ENCODE results near the gene ID2. TPM values are rescaled to one million over a fixed set of nuclear protein-coding genes. Genes with fewer than 3 reads are reported as not detected.

ID2 gene
- polyA plus RNA-seq, 1 donor, result 449 TPM

DNA sequence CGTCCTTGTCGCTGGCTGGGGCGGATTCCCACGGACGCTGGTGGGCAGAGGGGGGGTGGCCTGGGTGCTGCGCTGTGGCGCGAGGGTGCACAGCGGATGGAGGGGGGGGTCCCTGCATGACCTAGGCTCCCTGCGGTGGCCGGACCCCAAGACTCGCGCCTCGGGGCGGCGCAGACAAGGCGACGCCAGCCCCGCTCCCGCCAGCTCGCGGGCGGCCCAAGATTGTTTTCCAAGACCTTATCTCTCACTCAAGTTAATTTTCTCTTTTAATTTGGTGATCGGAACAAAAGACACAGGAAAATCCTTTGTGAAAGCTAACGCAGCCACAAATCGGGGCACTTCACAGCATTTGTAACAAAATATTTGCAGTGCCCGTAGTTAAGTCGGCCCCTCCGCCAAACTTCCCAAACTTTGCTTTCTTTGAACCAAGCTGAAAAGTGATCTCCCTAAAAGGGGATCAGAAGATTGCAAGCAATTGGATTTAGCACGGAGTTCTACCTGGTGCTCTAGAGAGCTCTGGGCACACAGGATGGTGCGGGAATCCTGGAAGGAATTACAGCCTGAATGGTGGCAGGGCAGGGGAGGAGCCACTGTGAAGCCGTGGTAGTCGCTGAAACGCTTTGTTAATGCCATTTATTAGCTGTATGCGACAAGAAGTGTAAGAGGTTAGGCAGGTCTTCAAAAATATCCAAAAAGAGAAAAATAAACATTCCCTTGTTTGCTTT is 4.8 kb upstream of the ID2 start:
- H3K4me3 ChIP-seq (ENCODE audit: low read length), result peak overlapping the region; percentile 58
- WGBS (ENCODE audit: insufficient coverage, low lambda C conversion rate), result 10% methylated on average over 2 of the region's 35 CpGs

DNA sequence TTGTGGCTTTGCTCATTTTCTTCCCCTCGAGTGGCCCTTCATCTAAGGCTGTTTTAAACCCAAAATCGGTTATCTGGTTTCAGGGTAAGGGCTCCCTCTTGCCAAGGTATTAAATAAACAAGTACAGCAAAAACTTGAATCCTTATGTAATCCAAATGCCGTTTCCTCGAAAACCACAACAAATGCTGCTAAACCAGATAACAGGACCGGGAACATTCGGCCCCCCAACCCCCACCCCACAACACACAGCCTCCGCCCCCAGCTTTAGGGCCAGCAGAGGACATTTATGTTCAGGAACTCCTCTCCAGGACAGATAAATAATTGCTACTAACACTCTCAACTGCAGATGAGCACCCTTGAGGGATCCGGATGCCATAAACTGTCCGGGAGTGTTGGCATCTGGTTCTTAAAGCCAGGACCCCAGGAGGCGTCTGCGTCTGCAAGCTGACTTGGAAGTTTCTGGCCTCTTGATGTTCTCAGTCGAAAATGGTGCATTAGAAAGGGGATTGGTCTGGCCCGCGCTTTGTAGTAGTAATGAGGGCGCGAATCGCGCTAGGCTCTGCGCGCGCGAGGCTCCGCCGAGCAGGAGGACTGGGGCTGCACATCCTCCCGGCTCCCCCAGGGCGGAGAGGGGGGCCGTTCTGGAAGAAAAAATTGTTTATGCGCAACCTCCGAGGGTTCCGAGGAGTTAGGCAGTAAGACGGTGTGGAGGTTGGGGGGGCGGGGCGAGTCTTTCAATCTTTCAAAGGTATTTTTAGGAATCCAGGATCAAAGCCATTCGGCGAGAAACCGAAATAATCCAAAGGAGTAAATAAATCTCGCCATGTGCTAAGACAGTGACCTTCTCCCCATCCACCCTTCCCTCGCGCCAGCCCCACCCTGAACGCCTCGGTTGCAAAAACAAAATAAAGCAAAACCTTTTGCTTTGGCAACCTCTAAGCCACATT is 3.9 kb upstream of the ID2 start:
- Histone ChIP-seq H3K36me3 (ENCODE audit: control insufficient read depth, insufficient read depth, low read length) (peaks cover 3% of the 10 kb centered on the region), H3K4me1 (ENCODE audit: control insufficient read depth, insufficient read depth, low read length) (peaks cover 11% of the 10 kb centered on the region), H3K4me3 (ENCODE audit: low read length) (peak overlapping the region; percentile 58), H3K27me3 (ENCODE audit: control insufficient read depth, insufficient read depth, low read length) (no peaks in the 10 kb centered on the region), H3K9me3 (ENCODE audit: control insufficient read depth, low read depth, low read length) (peaks cover 16% of the 10 kb centered on the region), H3K27ac (ENCODE audit: low read length) (peak overlapping the region; percentile 95)
- peak; percentile 77 to 81 for DNase-seq
- 3% methylated on average over 6 of the region's 41 CpGs for WGBS (ENCODE audit: insufficient coverage, low lambda C conversion rate)

More for the DNA sequence above, 4.8 kb upstream of the ID2 start:
- DNase-seq, result peak; percentile 17 to 61
- peaks cover 16% of the 10 kb centered on the region for H3K9me3 ChIP-seq (ENCODE audit: control insufficient read depth, low read depth, low read length)
- H3K36me3 ChIP-seq (ENCODE audit: control insufficient read depth, insufficient read depth, low read length), result no peaks in the 10 kb centered on the region
- H3K4me1 ChIP-seq (ENCODE audit: control insufficient read depth, insufficient read depth, low read length), result peaks cover 11% of the 10 kb centered on the region
- H3K27me3 ChIP-seq (ENCODE audit: control insufficient read depth, insufficient read depth, low read length), result no peaks in the 10 kb centered on the region
- peak overlapping the region; percentile 95 for H3K27ac ChIP-seq (ENCODE audit: low read length)

DNA sequence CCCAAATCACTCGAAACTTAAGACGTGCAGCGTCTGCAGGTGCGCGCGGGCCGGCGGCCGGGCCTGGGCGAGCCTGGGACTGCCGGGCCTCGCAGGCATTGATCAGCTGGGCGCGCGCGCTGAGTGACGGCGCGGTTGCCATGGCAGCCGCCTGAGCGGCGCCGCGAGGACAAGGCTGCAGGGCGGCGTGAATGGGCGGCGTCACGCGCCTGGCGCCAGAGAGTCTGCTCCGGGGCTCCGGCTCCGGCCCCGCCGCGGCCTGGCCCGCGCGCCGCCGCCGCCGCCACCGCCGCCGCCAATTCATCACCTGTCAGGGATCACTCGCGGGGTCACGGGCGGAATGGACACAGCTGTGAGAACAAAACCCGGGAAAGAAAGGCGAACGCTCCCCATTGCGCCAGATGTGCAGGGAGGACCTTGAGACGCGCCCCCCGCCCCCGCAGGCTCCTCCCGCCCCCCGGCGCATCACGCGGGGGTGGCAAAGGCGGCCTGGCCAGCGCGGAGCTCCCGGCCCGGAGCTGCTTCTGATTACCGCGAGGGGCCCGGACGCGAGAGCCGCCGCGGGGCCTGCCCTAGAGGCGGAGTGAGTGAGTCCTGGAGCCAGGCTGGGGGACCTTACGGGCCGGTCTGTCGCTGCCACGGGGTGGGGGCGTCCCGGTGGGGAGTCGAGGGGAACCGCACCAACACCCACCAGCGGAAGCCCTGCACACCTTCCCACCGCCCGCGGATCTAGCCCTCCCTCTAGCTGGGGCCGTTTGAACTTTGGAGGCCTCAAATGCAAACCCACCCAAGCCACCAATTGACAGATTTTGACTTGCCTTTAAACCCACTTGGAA is 2.9 kb upstream of the ID2 start:
- Histone ChIP-seq H3K9me3 (ENCODE audit: control insufficient read depth, low read depth, low read length) (peaks cover 16% of the 10 kb centered on the region), H3K4me1 (ENCODE audit: control insufficient read depth, insufficient read depth, low read length) (peaks cover 11% of the 10 kb centered on the region), H3K36me3 (ENCODE audit: control insufficient read depth, insufficient read depth, low read length) (peaks cover 8% of the 10 kb centered on the region), H3K27ac (ENCODE audit: low read length) (peak overlapping the region; percentile 99), H3K4me3 (ENCODE audit: low read length) (peak overlapping the region; percentile 77), H3K27me3 (ENCODE audit: control insufficient read depth, insufficient read depth, low read length) (no peaks in the 10 kb centered on the region)
- DNase-seq, result peak; percentile 96 to 98
- no CpG with 5 or more reads among the region's 91 CpGs for WGBS (ENCODE audit: insufficient coverage, low lambda C conversion rate)

DNA sequence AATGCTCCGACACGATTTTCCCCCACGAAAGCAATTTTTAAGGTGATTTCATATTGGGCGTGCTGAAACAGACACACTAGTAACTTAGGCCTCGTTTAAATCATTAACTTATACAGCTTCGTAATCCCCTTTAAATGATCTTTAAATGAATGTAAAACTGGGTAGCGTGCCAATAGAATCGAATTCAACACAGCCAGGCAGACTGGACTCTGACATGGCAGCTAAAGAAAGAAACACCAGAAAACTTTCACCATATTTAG is 2.4 kb upstream of the ID2 start:
- DNase-seq, result no peak
- H3K9me3 ChIP-seq (ENCODE audit: control insufficient read depth, low read depth, low read length), result peaks cover 13% of the 10 kb centered on the region
- no peaks in the 10 kb centered on the region for H3K27me3 ChIP-seq (ENCODE audit: control insufficient read depth, insufficient read depth, low read length)
- peak overlapping the region; percentile 77 for H3K4me3 ChIP-seq (ENCODE audit: low read length)
- H3K36me3 ChIP-seq (ENCODE audit: control insufficient read depth, insufficient read depth, low read length), result peaks cover 10% of the 10 kb centered on the region
- WGBS (ENCODE audit: insufficient coverage, low lambda C conversion rate), result 5% methylated on average over 4 of the region's 8 CpGs
- peaks cover 11% of the 10 kb centered on the region for H3K4me1 ChIP-seq (ENCODE audit: control insufficient read depth, insufficient read depth, low read length)
- peak overlapping the region; percentile 99 for H3K27ac ChIP-seq (ENCODE audit: low read length)

DNA sequence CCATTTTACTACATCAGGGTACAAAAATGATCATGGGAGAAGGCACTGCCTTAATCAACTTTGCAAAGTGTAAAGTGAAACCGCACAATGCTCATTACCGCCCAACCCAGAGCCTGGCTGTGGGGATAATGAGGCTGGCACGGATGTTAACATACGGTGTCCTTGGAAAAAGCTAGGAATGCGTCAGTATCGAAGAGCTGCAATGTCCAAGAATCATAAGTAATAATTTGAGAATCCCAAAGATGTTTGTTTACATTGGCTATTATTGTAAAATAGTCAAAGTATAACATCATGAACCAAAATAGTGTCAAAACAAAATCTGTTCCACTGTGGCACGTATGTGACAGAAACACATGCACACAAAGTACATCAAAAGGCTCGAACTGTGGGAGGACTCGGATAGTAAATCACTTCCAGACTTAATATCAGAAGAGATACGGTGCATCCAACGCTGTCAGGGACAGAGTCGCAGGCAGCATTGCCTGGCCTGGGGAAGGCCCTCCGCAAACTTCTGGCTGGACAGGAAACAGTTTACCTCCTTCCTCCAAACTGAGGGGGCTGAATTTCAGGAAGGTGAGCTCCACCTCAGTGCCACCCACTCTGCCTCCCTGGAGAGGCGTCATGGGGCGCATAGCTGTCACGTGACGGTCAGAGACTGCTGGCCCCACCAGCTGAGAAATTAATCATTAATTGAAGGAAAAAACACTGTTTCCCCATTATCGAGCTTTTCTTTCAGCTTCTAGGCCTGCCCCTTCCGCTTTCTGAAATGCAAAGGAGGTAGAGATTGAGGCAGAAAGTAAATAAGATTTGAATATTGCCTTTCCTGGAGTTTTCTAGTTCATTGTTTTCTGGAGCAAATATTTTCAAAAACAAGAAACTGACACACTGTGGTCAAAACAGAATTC is 1.8 kb upstream of the ID2 start:
- Histone ChIP-seq H3K4me3 (ENCODE audit: low read length) (peak overlapping the region; percentile 77), H3K9me3 (ENCODE audit: control insufficient read depth, low read depth, low read length) (peaks cover 7% of the 10 kb centered on the region), H3K36me3 (ENCODE audit: control insufficient read depth, insufficient read depth, low read length) (peaks cover 11% of the 10 kb centered on the region), H3K27me3 (ENCODE audit: control insufficient read depth, insufficient read depth, low read length) (no peaks in the 10 kb centered on the region), H3K4me1 (ENCODE audit: control insufficient read depth, insufficient read depth, low read length) (peaks cover 11% of the 10 kb centered on the region), H3K27ac (ENCODE audit: low read length) (peak overlapping the region; percentile 99)
- 20% methylated on average over 2 of the region's 19 CpGs for WGBS (ENCODE audit: insufficient coverage, low lambda C conversion rate)
- peak; percentile 92 to 97 for DNase-seq

DNA sequence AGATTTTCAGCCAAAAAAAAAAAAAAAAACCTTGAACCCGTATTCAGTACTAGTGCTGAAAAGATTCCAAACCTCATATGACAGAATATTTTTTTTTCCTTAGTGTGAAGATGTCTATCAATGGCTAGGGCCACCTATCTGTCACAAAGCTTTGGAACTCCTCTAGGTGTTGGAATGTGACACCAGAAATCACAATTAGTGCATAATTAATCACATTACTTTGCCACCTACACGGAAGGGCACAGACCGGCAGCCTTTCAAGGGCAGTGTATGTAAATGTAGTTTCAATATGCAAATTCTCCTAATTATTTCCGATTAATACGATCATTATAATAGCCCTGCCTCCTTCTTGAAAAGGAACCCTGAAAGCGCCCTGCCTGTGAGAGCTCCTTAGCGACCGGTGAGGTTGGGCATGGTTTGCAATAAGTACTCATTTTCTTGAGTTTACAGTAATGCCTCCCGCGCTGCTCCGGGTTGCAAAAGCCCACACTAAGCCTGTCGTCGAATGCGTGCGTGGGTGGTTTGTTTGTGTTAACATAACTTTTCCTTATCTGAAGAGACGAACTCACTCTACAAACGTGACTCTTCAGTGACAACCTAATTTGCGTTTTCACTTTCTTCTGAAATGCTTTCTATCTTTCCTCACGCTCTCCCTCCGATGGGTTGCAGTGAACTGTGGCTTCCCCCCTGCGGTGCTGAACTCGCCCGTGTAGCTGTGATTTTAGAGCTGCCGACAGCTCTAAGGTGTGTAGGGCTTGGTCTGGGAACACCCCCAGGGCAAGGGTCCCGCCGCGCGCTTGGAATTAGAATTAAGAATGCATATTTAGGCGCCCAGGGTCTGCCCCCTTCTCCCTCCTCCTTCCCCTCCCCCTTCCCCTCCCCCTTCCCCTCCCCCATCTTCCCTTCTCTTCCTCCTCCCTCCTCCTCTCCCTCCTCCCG is 765 bp upstream of the ID2 start:
- Histone ChIP-seq H3K4me3 (ENCODE audit: low read length) (peak overlapping the region; percentile 50), H3K36me3 (ENCODE audit: control insufficient read depth, insufficient read depth, low read length) (peaks cover 11% of the 10 kb centered on the region), H3K27me3 (ENCODE audit: control insufficient read depth, insufficient read depth, low read length) (no peaks in the 10 kb centered on the region), H3K27ac (ENCODE audit: low read length) (peak overlapping the region; percentile 99), H3K4me1 (ENCODE audit: control insufficient read depth, insufficient read depth, low read length) (peaks cover 10% of the 10 kb centered on the region), H3K9me3 (ENCODE audit: control insufficient read depth, low read depth, low read length) (peaks cover 5% of the 10 kb centered on the region)
- peak; percentile 60 to 86 for DNase-seq
- no CpG with 5 or more reads among the region's 30 CpGs for WGBS (ENCODE audit: insufficient coverage, low lambda C conversion rate)

DNA sequence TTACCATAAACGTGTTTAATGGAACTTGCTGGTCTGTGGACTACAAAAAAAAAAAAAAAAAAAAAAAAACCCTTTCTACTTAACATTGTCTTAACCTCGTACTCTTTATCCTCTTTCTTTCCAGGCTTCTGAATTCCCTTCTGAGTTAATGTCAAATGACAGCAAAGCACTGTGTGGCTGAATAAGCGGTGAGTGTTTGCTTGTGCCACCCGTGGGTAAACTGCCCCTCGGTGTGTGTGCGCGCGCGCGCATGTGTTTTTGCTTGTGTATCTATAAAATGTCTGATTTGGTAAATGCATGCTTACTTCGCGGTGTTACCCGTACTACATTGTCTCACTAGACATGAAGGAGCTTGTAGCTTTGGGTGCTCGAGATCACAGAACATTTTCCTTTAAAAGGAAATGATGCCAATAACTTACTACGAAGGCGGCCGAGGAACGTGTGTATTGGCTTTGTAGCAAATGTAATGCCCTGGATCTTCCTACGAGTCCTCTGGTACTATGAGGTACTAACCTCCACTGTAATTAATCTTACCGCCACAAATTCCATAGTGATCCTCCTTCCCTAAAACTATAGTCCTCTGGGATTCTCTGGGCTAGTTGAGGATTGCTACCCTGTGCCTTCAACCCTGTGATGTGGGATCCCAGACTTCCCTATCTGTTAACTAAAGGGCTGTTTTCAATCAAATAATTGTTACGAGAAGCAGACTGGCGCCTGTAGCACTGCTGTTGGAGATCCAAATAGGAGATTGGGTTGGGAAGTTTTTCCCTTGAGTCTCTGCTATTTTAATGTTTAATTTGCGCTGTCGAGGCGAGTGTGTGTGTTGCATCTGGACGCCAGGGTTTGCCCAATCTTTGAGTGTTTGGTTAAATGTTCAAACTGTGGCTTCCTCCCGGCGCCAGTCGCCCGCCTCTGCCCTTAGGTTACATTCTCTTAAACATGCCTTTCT is 1.1 kb downstream of the ID2 start:
- Histone ChIP-seq H3K4me1 (ENCODE audit: control insufficient read depth, insufficient read depth, low read length) (no peaks in the 10 kb centered on the region), H3K9me3 (ENCODE audit: control insufficient read depth, low read depth, low read length) (no peaks in the 10 kb centered on the region), H3K27ac (ENCODE audit: low read length) (peak overlapping the region; percentile 98), H3K36me3 (ENCODE audit: control insufficient read depth, insufficient read depth, low read length) (peaks cover 11% of the 10 kb centered on the region), H3K27me3 (ENCODE audit: control insufficient read depth, insufficient read depth, low read length) (no peaks in the 10 kb centered on the region), H3K4me3 (ENCODE audit: low read length) (peak overlapping the region; percentile 96)
- 6% methylated on average over 2 of the region's 30 CpGs for WGBS (ENCODE audit: insufficient coverage, low lambda C conversion rate)
- peak; percentile 19 to 62 for DNase-seq

DNA sequence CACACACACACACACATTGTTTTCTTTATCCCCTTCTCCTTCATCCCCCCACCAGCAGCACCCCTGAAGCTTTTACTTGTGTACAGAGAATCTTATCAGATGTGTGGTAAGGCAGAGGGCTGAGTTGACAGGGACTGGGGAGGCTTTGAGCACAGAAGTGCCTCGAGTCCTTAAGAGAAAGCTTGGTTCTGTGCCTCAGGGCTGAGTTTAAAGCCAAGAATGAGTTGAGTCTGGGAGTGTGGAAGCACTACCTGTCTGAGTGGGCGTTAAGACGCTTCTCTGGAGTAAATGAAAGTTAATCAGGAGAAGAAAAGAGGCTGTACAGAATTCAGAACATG is 2.7 kb downstream of the ID2 start:
- Histone ChIP-seq H3K36me3 (ENCODE audit: control insufficient read depth, insufficient read depth, low read length) (peaks cover 11% of the 10 kb centered on the region), H3K4me1 (ENCODE audit: control insufficient read depth, insufficient read depth, low read length) (no peaks in the 10 kb centered on the region), H3K4me3 (ENCODE audit: low read length) (peak overlapping the region; percentile 96), H3K27me3 (ENCODE audit: control insufficient read depth, insufficient read depth, low read length) (no peaks in the 10 kb centered on the region), H3K9me3 (ENCODE audit: control insufficient read depth, low read depth, low read length) (no peaks in the 10 kb centered on the region), H3K27ac (ENCODE audit: low read length) (peak overlapping the region; percentile 98)
- WGBS (ENCODE audit: insufficient coverage, low lambda C conversion rate), result 0% methylated on average over 1 of the region's 3 CpGs
- DNase-seq, result peak in 1 of 2 donors; percentile 42
